OCI-LY1 (cell line): ENCODE data around the gene NGFR.

ENCODE experiments used
- CTCF ChIP-seq: fragments of 200-600 bp; sonication (generic), shearing (Covaris generic); IDR thresholded peaks from 2 replicates; pipeline ENCODE4 v1.5.1; 2017; ENCODE audit warnings: mild to moderate bottlenecking, antibody characterized with exemption, low read length, moderate library complexity, mixed read lengths
- EZH2 ChIP-seq: fragments of 200-600 bp; sonication (generic), shearing (Covaris generic); IDR thresholded peaks from 2 replicates; pipeline ENCODE4 v1.8.0; 2017; ENCODE audit warnings: borderline replicate concordance, mixed run types, mild to moderate bottlenecking, antibody characterized with exemption, low read length, moderate library complexity, mixed read lengths

GRCh38 chr17:49521471-49522356 lies 26.6 kb downstream of the NGFR start:
- TF ChIP-seq CTCF, result no peak
- no peak for TF ChIP-seq EZH2
